GM11168 (cell line): ENCODE data around the gene TYRO3.

Experiments used
- in situ Hi-C: fragments of 300-500 bp; cut with MboI; formaldehyde crosslinking; loops from one replicate; pipeline ENCODE4 v1.12.0; 2022; ENCODE audit warnings: low sequenced_read_pairs; ENCODE audit not compliant: unreplicated experiment

Gene TYRO3

GRCh38 chr15:41596972-41597371, 38.0 kb downstream of the TYRO3 start:
- in situ Hi-C loops: no loop called here

- in situ Hi-C loops: no loop called here
These were observed 38.8 kb downstream of the TYRO3 start for GRCh38 chr15:41597787-41598186.

GRCh38 chr15:41599061-41599460, 40.0 kb downstream of the TYRO3 start:
- in situ Hi-C loops: no loop called here

- in situ Hi-C loops: no loop called here
These were observed 44.5 kb downstream of the TYRO3 start for GRCh38 chr15:41603411-41603935.

GRCh38 chr15:41603941-41604911, 45.2 kb downstream of the TYRO3 start:
- in situ Hi-C loops: no loop called here

GRCh38 chr15:41605566-41605965, 46.6 kb downstream of the TYRO3 start:
- in situ Hi-C loops: no loop called here

- in situ Hi-C loops: no loop called here
These were observed 48.0 kb downstream of the TYRO3 start for GRCh38 chr15:41606997-41607396.

GRCh38 chr15:41609123-41609522, 50.1 kb downstream of the TYRO3 start:
- in situ Hi-C loops: no loop called here

GRCh38 chr15:41610048-41610447, 51.0 kb downstream of the TYRO3 start:
- in situ Hi-C loops: no loop called here

GRCh38 chr15:41620536-41621199, 61.7 kb downstream of the TYRO3 start:
- in situ Hi-C loops: no loop called here

- in situ Hi-C loops: no loop called here
These were observed 62.5 kb downstream of the TYRO3 start for GRCh38 chr15:41621200-41622193.

GRCh38 chr15:41622901-41623300, 63.9 kb downstream of the TYRO3 start:
- in situ Hi-C loops: no loop called here

- in situ Hi-C loops: no loop called here
These were observed 68.2 kb downstream of the TYRO3 start for GRCh38 chr15:41627203-41627602.

- in situ Hi-C loops: no loop called here
These were observed 70.5 kb downstream of the TYRO3 start for GRCh38 chr15:41629463-41629862.

GRCh38 chr15:41629883-41630282, 70.9 kb downstream of the TYRO3 start:
- in situ Hi-C loops: no loop called here

GRCh38 chr15:41630616-41631217, 71.7 kb downstream of the TYRO3 start:
- in situ Hi-C loops: no loop called here

- in situ Hi-C loops: no loop called here
These were observed 73.0 kb downstream of the TYRO3 start for GRCh38 chr15:41631880-41632470.
